ENCODE measurements around the gene KRTAP16-1.
"Not testable (repeated sequence)": the region's sequence is repeated elsewhere in the genome, so short reads cannot be mapped to it uniquely, and the experiment has no call there.

KRTAP16-1 gene

DNA sequence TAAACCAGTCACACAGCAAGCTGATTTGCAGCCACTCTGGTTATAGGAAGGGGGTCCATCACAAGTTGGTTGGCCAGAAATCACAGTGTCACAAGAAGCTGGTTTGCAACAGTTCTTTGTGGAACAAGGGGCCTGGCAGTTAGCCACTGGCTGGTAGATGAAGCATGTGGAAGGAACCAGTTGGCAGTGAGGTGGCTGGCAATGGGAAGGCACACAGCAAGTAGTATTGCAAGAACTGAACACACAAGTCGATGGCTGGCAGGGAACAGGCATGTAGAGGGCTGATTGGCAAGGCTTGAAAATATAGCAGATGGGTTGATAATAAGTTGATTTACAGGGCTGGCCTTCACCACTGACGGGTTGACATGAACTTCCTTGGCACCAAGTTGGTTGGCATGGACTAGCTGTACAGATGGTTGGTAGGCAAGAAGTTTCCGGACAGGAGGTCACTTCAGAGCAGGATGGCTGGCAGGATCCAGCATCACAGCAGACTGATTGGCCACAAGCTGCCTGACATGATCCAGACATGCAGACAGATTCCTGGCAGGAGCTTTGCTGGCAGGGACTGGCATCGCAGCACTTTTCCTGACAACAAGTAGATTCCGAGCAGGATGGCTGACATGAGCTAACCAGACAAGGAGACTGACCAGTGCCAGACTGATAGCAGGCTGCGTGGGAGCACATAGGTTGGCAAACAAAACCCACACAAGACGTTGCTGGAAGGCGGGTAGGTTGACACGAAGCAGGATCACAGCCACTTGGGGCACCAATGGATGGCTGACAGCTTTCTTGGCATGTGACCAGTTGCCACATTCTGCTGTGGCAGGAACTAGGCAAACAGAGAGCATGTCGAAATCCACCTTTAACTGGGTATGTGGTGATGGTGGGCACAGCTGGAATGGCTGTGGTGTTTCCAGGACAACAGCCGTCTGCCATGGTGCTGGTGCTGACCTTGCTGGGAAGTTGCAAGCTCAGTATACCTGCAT, 6.9 kb downstream of the KRTAP16-1 start, which contains the start of gene KRTAP29-1:
KRTAP29-1 (minus strand) TSS at position 936 of the 986 bp plus-strand sequence; CDS start at position 936, 0 bp downstream.
- no peak for DNase-seq (ENCODE audit: low read depth)

DNA sequence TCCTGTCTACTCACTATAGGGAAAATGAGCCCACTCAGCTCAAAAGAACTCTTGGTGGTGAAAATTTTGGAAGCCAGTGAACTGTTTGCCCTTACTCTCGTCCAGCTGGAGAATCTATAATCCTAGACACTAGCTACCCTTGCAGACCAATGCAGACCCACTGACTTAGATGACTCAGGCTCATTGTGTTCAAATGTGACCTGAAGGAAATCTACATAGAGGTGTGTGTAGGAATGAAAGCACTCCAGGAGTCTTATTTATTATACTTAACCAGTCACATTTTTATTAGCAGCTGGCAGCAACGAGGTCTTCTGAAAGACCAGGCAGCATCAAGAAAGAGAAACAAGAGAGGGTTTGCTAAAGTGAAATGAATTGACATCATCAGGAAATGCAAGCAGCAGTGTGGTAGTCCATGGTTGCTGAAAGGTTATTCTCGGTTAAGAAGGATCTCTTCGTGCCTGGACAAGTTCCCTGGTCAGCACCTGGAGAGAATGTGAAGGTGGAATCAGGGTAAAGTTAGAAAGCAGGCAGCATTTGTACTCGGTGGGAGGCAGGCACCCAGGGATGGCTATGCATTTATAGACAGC, 7.8 kb downstream of the KRTAP16-1 start:
- no peak for DNase-seq (ENCODE audit: low read depth)

DNA sequence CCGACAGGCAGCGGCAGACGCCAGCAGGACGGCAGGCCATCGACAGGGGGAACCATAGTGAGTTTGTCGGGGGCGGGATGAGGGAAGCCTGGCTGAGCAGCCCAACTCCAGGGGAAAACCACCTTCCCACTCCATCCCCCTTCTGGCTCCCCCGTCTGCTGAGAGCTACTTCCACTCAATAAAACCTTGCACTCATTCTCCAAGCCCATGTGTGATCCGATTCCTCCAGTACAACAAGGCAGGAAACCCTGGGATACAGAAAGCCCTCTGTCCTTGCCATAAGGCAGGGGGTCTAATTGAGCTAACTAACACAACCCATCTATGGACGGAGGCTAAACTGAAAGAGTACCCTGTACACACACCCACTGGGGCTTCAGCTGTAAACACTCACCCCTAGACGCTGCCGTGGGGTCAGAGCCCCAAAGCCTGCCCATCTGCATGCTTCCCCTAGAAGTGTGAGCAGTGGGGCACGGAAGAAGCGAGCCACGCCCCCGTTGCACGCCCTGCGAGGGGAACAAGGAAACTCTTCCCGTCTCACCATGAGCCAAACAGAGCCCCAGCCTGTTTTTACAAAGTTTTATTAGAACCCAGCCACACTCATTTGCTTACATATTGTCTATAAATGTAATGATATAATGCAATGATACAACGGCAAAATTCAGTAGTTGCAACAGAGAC, 10.5 kb downstream of the KRTAP16-1 start:
- no peak for DNase-seq (ENCODE audit: low read depth)

DNA sequence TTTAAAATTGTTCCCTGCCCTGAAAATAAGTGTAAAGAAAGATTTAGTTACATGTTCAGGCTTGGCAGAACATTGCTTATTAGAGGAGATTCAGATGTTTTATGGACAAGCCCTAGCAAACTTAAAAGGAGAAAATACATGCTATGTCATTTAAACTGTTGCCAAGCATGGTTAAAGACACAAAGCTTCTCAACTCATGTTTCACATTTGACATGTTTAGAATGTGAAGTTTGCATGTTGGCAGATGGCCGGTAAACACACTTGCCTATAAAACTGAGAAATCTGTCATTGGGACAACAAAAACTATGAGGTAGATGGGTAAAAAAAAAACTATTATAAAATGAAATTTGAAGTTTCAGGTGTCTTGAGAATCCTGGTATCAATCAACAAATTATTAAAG, 12.3 kb downstream of the KRTAP16-1 start:
- DNase-seq (ENCODE audit: low read depth) = no peak

DNA sequence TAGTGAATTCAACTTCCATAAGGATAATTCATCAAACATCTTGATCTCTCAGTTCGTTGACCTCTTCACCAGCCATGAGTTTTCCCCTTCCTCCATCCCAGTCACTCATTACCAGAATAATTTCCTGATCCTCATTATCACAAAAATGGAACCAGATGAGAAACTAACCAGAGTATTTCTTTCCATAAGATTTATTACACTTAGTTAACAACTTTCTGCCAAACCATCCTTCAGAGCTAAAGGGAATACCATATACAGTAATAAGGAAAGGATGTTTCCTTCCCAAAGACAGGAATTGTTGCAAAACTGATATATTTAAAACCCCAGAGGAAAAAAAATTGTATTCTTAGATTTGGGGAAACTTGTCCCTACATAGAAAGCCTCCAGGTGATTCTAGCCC, 15.1 kb downstream of the KRTAP16-1 start:
- DNase-seq (ENCODE audit: low read depth) = no peak

DNA sequence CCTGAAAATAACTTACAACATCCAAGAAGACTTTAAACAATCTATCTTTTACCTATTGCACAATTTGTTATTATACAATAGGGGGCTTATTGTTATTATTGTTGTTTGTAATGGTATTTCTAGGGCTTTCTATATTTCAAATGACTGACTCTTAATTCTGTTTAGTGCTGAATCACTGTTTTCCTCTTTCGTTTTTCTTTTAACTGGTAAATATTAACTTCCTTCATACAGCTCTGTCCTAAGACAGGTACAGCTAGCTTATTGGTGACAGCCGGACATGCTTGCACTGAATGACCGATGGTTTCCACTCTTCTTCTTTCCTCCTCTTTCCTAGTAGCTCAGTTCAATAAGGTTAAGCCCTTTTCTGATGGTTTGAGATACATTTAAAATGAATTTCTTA, 22.1 kb downstream of the KRTAP16-1 start:
- DNase-seq (ENCODE audit: low read depth) = no peak

DNA sequence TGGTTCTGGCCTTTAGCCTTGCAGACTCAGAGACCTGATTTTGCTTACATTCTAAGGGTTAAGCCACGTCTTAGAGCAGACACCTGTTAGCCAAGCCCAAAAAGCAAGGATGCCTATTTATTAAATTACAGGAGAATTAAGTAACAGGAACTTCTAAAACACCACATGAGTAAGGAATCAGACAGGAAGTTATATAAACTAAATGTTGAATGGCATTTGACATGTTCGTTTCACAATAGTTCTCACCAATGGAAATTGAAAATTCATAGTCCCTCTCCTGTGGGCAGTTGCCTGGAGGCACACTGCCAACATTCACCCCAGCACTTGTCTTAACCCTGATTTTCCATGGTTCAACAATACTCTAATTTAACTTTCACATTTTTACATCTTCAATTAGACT, 24.6 kb downstream of the KRTAP16-1 start:
- DNase-seq (ENCODE audit: low read depth) = no peak

DNA sequence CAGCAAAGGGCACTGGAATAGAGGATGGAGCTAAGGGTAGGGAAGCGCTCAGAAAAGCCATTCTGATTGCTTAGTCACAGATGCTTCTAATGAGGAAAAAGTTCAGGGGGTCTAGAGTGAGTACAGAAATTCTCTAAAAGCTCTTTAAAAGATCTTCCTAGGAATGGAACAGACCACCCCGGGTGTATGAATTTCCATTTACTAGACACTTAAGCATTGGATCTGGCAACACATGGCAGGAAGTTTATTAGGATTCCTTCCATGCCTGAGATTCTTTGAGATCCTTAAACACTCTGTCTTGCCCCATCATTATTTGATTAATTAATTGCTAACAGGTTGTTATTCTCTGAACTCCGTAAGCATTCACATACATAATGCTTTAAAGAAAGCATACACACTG, 25.1 kb downstream of the KRTAP16-1 start:
- DNase-seq (ENCODE audit: low read depth) = no peak

DNA sequence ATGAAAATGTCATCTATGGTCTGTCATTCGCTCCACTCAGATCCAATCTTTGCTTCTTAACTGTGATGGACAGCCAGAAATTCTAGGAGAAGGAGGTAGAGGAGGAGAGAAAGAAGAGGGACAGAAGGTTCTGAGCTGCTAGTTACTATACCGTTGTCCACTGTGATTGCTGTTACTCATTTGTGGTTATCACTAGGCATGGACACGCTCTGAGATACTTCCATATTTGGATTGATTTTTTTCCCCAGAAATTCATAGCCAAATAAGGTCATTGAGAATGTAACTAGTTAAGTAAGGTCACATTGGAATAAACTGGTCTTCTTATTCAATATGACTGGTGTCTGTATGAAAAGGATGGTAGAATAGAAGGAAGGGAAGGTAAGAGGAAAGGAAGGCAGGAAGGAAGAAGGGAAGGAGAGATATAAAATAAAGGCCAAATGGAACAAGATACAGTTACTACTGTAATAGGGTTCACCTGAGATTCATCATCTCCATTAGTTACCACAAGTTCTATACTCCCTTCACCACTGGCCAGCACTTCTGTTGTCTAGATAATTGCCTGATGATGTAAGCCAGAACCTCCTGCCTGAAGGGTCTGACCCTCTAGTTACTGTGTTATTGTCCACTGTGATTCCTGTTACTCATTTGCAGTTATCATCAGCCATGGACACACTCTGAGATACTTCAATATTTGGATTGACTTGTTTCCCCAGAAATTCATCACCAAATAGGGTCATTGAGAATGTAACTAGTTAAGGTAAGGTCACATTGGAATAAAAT, 30.7 kb downstream of the KRTAP16-1 start:
- DNase-seq (ENCODE audit: low read depth) = no peak

DNA sequence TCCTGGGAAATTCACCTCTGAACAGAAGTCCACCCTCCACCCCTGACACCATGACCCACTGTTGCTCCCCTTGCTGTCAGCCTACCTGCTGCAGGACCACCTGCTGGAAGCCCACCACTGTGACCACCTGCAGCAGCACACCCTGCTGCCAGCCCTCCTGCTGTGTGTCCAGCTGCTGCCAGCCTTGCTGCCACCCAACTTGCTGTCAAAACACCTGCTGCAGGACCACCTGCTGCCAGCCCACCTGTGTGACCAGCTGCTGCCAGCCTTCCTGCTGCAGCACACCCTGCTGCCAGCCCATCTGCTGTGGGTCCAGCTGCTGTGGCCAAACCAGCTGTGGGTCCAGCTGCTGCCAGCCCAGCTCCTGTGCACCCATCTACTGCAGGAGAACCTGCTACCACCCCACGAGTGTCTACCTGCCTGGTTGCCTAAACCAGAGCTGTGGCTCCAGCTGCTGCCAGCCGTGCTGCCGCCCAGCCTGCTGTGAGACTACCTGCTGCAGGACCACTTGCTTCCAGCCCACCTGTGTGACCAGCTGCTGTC, 33.4 kb downstream of the KRTAP16-1 start, which contains the start of gene KRTAP9-7:
KRTAP9-7 (plus strand) TSS at position 51 of the 543 bp plus-strand sequence; CDS start at position 51, 0 bp downstream.
- not testable (repeated sequence) for DNase-seq (ENCODE audit: low read depth)

DNA sequence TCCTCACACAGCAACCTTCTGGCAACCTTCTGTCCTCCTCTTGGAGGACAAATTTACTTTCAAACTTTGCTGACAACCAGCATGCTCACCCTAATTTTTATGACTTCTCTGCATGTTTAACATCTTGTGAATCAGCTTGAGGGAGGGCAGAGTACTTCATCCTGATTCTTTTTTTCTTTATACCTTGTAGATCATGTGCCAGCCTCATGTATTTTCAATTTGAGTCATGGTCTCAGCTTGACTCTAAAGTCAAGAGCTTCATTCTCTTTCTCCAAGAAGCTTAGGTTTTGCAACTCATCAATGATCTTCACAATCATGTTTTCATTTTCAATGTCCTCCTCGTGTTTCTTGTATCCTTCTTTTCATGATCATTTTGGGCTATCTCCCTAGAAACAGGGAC, 37.3 kb downstream of the KRTAP16-1 start:
- no peak for DNase-seq (ENCODE audit: low read depth)

DNA sequence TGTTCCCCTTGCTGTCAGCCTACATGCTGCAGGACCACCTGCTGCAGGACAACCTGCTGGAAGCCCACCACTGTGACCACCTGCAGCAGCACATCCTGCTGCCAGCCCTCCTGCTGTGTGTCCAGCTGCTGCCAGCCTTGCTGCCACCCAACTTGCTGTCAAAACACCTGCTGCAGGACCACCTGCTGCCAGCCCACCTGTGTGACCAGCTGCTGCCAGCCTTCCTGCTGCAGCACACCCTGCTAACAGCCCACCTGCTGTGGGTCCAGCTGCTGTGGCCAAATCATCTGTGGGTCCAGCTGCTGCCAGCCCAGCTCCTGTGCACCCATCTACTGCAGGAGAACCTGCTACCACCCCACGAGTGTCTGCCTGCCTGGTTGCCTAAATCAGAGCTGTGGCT, 37.8 kb downstream of the KRTAP16-1 start:
- not testable (repeated sequence) for DNase-seq (ENCODE audit: low read depth)

DNA sequence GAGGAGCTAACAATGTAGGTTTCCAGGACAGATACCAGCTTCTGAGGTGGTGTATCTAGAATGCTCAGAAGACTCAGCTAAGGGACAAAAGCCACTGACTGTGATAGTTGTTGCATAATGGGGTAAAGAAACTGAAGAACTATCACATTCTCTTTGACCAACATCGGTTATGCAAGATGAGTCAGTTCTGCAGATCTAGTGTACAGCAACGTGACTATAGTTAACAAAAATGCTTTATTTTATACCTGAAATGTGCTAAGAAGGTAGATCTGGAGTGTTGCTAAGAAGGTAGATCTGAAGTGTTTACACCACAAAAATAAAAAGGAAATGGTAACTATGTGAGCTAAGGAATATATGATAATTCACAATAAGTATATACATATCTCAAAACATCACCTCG, 41.4 kb downstream of the KRTAP16-1 start:
- no peak for DNase-seq (ENCODE audit: low read depth)

DNA sequence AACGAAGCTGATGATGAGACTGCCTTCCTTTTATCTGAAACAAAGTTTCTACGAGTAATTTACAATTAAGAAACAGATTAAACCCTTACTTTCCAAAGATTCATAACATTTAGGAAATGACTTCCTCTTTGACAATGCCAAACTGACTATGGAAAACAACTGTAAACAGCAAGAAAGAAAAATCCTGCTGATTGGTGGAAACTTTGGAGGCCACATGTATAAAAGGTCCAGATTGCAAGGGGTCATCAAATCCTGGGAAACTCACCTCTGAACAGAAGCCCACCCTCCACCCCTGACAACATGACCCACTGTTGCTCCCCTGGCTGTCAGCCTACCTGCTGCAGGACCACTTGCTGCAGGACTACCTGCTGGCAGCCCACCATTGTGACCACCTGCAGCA, 44.0 kb downstream of the KRTAP16-1 start, which contains the start of gene KRTAP9-6:
KRTAP9-6 (plus strand) TSS at position 301 of the 400 bp plus-strand sequence; CDS start at position 301, 0 bp downstream.
- no peak for DNase-seq (ENCODE audit: low read depth)

DNA sequence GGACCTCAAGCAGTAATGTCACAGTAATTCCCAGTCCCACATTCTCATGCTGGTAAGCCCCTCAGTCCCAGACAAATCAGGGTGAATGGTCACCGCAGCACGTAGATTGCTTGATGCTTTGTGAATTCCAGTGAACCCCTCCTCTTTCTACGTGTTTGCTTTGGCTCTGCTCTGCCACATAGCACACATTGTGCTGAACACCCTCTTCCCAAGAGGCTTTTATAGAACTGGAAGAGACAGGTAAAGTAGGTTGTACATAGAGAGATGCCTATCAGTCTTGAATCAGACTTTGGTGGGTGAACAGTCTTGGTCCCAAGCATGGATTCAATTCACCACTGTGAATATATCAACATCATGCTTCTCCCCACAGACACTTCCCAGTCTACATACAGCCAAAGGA, 44.5 kb downstream of the KRTAP16-1 start:
- no peak for DNase-seq (ENCODE audit: low read depth)

DNA sequence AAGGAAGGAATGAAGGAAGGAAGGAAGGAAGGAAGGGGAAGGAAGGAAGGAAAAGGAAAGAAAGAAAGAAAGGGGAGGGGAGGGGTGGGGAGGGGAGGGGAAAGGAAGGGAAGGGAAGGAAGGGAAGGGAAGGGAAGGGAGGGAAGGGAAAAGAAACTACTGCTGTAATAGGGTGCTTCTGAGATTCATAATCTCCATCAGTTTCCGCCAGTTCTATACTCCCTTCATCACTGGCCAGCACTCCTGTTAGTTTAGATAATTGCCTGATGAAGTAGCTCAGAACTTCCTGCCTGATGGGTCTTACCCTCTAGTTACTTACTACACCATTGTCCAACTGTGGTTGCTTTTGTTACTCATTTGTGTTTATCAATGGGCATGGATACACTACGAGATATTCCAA, 45.9 kb downstream of the KRTAP16-1 start:
- no peak for DNase-seq (ENCODE audit: low read depth)

DNA sequence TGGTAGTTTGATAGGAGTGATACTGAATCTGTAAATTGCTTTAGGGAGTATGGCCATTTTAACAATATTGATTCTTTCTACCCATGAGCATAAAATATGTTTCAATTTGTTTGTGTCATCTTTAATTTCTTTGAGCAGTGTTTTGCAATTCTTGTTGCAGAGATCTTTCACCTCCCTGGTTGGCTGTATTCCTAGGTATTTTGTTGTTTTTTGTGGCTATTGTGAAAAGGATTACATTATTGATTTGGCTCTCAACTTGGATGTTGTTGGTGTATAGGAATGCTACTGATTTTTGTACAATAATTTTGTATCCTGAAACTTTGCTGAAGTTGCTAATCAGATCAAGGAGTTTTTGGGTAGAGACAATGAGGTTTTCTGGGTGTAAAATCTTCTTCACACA, 50.7 kb downstream of the KRTAP16-1 start:
- DNase-seq (ENCODE audit: low read depth) = no peak
